GM10248 (cell line): ENCODE measurements around the gene ASPHD1.
"Not testable (repeated sequence)": the region's sequence is repeated elsewhere in the genome, so short reads cannot be mapped to it uniquely, and the experiment has no call there.

Experiments
- CTCF ChIA-PET: fragments of 300-600 bp; sonication (Branson Sonifier 250); formaldehyde crosslinking; extraction: SDS; loops from one replicate; lab custom pipeline; 2021; ENCODE audit warnings: antibody characterized with exemption; lab: Yijun Ruan, JAX
- POLR2A ChIA-PET: fragments of 350-650 bp; sonication (Branson Sonifier 250); formaldehyde crosslinking; extraction: SDS; loops from one replicate; lab custom pipeline; 2020; ENCODE audit warnings: antibody characterized with exemption; lab: Yijun Ruan, JAX
- DNase-seq: peaks from one replicate; pipeline ENCODE4 v3.0.0; 2012; ENCODE audit errors: extremely low spot score
- TF ChIP-seq, protein P1 (sequence below): IDR thresholded peaks from 2 replicates; pipeline ENCODE4 v1.5.1; 2012; ENCODE audit warnings: mild to moderate bottlenecking, low read depth; ENCODE audit errors: extremely low read depth, missing control alignments, control extremely low read depth

Gene ASPHD1

DNA sequence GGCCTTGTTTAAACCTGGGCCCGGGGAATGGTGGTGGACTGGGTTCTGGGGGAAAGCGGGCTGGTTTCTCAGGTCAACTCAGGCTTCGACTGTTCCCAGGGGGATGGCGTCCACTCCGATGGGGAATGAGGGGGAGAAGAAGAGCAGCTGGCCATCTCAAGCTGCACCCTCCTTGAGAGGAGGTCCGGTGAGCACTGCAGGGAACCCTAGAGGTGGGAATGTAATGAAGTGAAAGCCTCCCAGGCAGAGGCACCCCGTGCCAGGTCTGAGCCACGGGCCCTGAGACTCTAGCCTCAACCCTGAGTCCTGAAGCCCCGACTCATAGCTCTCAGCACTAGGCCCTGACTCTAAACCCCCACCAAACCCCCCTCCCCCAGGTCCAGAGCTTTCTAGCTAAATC lies 36.1 kb upstream of the ASPHD1 start:
- POLR2A ChIA-PET = interaction anchor here (0.6 to 1.3 kb wide), 2 partner anchors 9 to 62 kb away, joined by 6 to 7 read pairs; no protein-coding TSS in a partner anchor
- TF ChIP-seq, protein P1, sequence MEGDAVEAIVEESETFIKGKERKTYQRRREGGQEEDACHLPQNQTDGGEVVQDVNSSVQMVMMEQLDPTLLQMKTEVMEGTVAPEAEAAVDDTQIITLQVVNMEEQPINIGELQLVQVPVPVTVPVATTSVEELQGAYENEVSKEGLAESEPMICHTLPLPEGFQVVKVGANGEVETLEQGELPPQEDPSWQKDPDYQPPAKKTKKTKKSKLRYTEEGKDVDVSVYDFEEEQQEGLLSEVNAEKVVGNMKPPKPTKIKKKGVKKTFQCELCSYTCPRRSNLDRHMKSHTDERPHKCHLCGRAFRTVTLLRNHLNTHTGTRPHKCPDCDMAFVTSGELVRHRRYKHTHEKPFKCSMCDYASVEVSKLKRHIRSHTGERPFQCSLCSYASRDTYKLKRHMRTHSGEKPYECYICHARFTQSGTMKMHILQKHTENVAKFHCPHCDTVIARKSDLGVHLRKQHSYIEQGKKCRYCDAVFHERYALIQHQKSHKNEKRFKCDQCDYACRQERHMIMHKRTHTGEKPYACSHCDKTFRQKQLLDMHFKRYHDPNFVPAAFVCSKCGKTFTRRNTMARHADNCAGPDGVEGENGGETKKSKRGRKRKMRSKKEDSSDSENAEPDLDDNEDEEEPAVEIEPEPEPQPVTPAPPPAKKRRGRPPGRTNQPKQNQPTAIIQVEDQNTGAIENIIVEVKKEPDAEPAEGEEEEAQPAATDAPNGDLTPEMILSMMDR = no peak
- CTCF ChIA-PET = interaction anchor here (0.7 to 4.0 kb wide), 5 partner anchors 13 to 97 kb away, joined by 3 to 26 read pairs (median 4); partner anchors contain the start of gene PAGR1
- no peak for DNase-seq

DNA sequence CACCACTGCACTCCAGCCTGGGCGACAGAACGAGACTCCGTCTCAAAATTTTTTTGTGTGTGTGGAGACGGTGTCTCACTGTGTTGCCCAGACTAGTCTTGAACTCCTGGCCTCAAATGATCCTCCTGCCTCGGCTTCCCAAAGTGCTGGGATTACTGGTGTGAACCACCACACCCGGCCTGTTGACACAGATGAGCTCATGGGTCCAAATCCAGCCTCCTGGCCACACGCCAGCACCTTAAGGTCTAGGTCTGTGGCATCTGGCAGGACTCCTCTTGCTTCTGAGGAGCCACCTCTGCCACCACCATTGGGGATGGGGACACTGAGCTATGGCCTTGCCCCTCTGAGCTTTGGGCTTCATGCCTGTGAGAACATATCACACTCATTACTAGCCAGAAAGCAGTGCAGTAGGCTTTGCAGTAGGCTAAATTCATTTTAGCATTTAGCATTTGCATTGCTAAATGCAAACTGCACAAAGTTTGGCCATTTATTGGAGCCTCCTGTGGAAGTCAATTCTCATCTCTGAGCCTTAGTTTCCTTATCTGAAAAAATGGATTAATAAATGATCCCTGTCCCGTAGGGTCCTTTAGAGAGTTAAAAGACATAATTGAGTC lies 31.8 kb upstream of the ASPHD1 start:
- TF ChIP-seq, protein P1 = no peak
- CTCF ChIA-PET = interaction anchor here (0.9 kb wide), 1 partner anchor 20 kb away, joined by 5 read pairs; no protein-coding TSS in a partner anchor
- no peak for DNase-seq
- POLR2A ChIA-PET = no interaction called here

DNA sequence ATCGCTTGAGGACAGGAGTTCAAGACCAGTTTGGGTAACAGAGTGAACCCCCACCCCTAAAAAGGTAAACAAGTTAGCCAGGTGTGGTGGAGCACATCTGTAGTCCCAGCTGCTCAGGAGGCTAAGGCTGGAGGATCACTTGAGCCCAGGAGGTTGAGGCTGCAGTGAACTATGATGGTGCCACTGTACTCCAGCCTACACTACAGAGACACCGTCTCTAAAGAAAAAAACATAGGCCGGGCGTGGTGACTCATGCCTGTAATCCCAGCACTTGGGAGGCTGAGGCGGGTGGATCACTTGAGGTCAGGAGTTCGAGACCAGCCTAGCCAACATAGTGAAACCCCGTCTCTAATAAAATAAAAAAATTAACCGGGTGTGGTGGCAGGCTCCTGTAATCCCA lies 31.2 kb upstream of the ASPHD1 start:
- CTCF ChIA-PET = interaction anchor here (0.9 kb wide), 1 partner anchor 21 kb away, joined by 5 read pairs; no protein-coding TSS in a partner anchor
- DNase-seq, POLR2A ChIA-PET: not testable (repeated sequence)

DNA sequence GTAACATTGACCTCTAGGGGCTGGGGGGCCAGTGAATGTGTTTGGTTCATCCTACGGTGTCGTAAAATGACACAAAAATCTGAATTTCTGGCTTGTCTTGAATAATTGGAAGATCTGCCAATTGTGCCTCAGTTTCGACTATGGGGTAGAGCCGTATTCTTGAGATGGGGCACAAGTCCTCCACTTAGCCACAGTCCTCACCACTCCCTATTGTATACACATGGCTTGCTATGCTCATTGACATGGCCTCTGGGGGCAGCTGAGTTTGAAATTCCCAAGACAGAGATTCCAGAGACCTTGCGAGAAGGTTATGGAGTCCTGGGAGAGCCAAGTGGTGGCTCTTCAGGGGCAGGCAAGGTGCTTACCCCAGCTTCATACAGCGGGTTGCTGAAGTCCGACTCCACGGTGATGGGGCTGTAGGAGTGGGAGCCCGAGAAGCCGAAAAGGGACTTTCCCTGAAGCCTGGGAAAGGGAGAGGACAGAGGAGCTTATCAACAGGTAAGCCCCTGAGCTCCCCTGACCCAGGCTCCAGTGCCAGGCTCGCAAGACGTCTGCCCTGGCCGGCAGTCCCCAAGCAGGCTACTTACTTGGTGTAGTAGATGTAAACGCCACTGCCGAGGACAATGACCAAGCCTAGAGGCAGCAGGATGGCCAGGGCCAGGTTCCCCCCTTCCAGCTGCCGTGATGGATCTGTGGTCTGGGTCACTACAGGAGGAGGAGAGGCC lies 28.3 kb upstream of the ASPHD1 start:
- DNase-seq = no peak
- CTCF ChIA-PET = no interaction called here
- POLR2A ChIA-PET = no interaction called here
- TF ChIP-seq, protein P1 = no peak

DNA sequence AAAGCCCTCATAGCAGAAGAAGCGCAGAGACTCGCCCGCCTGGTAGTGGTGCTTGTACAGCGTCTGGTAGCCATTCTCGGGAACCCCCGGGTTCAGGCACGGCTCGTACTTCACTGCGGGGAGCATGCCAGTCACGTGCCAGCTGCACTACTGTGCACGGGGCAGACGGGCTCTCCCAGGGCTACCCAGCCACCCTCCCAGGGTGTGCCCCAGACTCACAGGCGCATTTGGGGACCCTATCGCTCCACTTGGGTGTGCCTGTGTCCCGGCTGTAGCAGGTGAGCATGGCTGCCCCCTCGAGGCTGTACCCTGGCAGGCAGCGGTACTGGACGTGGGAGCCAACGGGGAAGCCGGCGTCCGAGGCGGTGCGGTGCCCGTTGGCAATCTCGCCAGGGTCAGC lies 27.0 kb upstream of the ASPHD1 start:
- CTCF ChIA-PET = interaction anchor here (1.2 kb wide), 1 partner anchor 12 kb away, joined by 4 read pairs; no protein-coding TSS in a partner anchor
- TF ChIP-seq, protein P1 = no peak
- POLR2A ChIA-PET = interaction anchor here (1.1 kb wide), 1 partner anchor 15 kb away, joined by 3 read pairs; no protein-coding TSS in a partner anchor
- DNase-seq = no peak

DNA sequence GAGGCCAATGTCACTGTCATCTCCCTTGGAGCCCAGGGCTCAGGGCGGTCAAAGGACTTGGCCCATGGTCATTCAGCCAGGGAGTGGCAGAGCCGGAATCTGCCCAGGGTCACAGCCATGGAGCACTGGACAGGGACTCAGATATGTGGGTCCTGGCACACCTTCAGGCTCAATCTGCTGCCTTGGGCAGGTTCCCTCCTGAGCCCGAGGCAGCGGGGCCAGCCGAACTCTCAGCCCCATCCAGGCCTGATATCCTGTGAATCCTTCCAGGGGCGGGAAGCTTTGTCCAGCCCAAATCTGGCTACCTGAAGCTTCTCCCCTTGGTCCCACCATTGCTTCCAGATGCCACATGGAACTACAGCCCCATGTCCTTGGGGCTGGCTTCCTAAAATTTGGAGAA lies 25.1 kb upstream of the ASPHD1 start:
- TF ChIP-seq, protein P1 = no peak
- POLR2A ChIA-PET = no interaction called here

DNA sequence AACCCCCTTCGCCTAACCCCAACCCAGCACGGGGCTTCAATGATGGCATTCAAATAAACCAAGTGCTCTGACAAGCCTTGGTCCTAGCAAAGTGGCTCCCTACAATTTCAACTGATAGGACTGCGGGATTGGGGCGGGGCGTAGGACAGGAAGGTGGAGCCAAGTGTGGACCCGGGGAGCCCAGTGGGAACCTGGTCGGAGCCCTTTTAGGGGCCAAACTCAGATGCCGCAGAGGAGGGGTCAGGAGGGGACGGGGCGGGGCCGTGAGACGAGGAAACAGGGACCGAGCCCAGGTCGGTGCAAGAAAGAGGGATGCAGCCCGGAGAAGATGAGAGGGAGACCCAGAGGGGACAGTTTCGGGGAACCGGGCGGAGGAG lies 24.1 kb upstream of the ASPHD1 start:
- POLR2A ChIA-PET = no interaction called here
- CTCF ChIA-PET = interaction anchor here (1.2 to 1.7 kb wide), 2 partner anchors 28 to 156 kb away, joined by 4 read pairs; no protein-coding TSS in a partner anchor
- no peak for DNase-seq
- TF ChIP-seq, protein P1 = no peak

More for the DNA sequence above, 25.1 kb upstream of the ASPHD1 start:
- DNase-seq = no peak
- CTCF ChIA-PET = no interaction called here
